Measurements from ENCODE around the gene KIAA1210. TPM values are rescaled to one million over a fixed set of nuclear protein-coding genes. Genes with fewer than 3 reads are reported as not detected.

Gene KIAA1210
- total RNA-seq, 1 donor from 2014 or later = 0.56 TPM

DNA sequence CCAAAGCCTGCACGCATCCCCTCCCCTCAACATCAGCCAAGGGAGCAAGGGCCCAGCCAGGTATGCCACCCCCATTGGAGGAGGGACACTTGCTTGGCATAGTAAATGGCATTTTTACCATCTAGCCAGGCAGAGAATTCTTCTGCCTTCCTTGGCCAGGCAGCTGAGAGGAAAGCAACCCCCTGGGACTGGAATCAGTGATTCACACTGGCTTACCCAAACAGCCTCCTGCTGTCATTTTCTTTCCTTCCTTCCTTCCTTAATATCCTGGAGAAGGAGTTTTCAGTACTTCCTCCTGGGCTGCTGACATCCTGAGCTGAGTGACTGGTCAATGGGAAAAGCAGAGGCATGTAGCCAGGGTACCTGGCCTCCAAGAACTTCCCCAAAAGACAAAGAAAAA lies 28.6 kb upstream of the KIAA1210 start:
- Mint-ChIP-seq H3K4me1 (peaks cover 9% of the 10 kb centered on the region), H3K9me3 (peaks cover 11% of the 10 kb centered on the region), H3K36me3 (no peaks in the 10 kb centered on the region), H3K27me3 (ENCODE audit: low read depth) (no peaks in the 10 kb centered on the region), H3K4me3 (no peak overlapping the region), H3K27ac (no peak overlapping the region)
- no peak for DNase-seq (ENCODE audit: low spot score in 2 of 2, unreplicated experiment in 2 of 2)
- TF ChIP-seq, protein P1, sequence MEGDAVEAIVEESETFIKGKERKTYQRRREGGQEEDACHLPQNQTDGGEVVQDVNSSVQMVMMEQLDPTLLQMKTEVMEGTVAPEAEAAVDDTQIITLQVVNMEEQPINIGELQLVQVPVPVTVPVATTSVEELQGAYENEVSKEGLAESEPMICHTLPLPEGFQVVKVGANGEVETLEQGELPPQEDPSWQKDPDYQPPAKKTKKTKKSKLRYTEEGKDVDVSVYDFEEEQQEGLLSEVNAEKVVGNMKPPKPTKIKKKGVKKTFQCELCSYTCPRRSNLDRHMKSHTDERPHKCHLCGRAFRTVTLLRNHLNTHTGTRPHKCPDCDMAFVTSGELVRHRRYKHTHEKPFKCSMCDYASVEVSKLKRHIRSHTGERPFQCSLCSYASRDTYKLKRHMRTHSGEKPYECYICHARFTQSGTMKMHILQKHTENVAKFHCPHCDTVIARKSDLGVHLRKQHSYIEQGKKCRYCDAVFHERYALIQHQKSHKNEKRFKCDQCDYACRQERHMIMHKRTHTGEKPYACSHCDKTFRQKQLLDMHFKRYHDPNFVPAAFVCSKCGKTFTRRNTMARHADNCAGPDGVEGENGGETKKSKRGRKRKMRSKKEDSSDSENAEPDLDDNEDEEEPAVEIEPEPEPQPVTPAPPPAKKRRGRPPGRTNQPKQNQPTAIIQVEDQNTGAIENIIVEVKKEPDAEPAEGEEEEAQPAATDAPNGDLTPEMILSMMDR (IDR thresholded peaks at IDR 0.05; ENCODE audit: unreplicated experiment) = no peak

- TF ChIP-seq, protein P1 (IDR thresholded peaks at IDR 0.05; ENCODE audit: unreplicated experiment) = no peak
- peaks cover 9% of the 10 kb centered on the region for H3K9me3 Mint-ChIP-seq
- no peaks in the 10 kb centered on the region for H3K36me3 Mint-ChIP-seq
- no peak for DNase-seq (ENCODE audit: low spot score in 2 of 2, unreplicated experiment in 2 of 2)
- no peak overlapping the region for H3K4me3 Mint-ChIP-seq
- H3K4me1 Mint-ChIP-seq = peaks cover 10% of the 10 kb centered on the region
- H3K27ac Mint-ChIP-seq = no peak overlapping the region
- H3K27me3 Mint-ChIP-seq (ENCODE audit: low read depth) = no peaks in the 10 kb centered on the region
Observed at GRCh38 chrX:119155416-119156035, 27.9 kb upstream of the KIAA1210 start.

- Mint-ChIP-seq H3K27me3 (ENCODE audit: low read depth) (no peaks in the 10 kb centered on the region), H3K27ac (no peak overlapping the region), H3K9me3 (peaks cover 9% of the 10 kb centered on the region), H3K36me3 (no peaks in the 10 kb centered on the region), H3K4me1 (peaks cover 5% of the 10 kb centered on the region), H3K4me3 (no peak overlapping the region)
- TF ChIP-seq, protein P1 (IDR thresholded peaks at IDR 0.05; ENCODE audit: unreplicated experiment) = no peak
- no peak for DNase-seq (ENCODE audit: low spot score in 2 of 2, unreplicated experiment in 2 of 2)
Observed at GRCh38 chrX:119151051-119151380, 23.4 kb upstream of the KIAA1210 start.

DNA sequence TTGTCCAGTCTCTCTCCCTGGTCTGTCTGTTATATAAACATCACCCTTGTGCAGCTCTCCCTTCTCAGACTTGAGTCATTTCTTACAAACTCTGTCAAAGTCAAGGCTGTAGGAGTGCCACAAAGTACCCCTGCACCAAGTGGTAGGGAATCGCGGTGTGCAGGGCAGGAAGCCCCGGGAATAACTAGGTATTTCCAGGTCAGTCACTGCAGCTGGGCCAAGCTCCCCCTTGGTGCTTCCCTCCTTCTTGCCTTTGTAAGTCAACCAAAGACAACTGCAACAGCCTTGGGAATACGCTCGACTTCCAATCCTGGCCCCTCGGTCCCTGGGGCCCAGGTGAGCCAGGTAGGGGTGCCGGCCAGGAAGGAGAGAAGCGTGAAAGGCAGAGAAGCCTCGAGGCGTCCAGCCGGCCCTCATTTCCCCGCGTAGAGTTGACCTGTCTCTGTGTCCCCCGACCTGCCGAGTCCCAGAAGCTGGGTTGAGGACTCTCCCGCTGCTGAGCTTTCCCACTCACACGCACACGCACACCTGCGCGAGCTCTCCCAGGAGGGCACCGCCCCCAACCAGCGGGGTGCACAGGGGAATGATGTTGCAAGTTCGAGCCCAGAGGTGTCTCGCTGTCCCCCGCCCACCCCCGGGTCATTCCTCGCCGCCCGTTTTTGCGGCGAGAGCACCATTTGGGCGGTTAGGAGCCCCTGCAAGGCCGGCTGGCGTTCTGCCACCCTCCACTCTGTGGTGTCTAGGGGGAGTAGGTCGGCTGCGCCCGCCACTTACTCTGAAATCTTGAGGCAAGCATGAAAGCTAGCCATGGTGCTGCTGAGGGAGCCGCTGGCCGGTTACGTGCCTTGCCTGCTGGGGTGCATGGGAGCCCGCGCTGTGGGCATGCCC lies 22.8 kb upstream of the KIAA1210 start:
- Mint-ChIP-seq H3K36me3 (no peaks in the 10 kb centered on the region), H3K27me3 (ENCODE audit: low read depth) (no peaks in the 10 kb centered on the region), H3K27ac (no peak overlapping the region), H3K4me3 (no peak overlapping the region), H3K4me1 (peaks cover 5% of the 10 kb centered on the region), H3K9me3 (peaks cover 9% of the 10 kb centered on the region)
- TF ChIP-seq, protein P1 (IDR thresholded peaks at IDR 0.05; ENCODE audit: unreplicated experiment) = no peak
- DNase-seq (ENCODE audit: low spot score in 2 of 2, unreplicated experiment in 2 of 2) = no peak

DNA sequence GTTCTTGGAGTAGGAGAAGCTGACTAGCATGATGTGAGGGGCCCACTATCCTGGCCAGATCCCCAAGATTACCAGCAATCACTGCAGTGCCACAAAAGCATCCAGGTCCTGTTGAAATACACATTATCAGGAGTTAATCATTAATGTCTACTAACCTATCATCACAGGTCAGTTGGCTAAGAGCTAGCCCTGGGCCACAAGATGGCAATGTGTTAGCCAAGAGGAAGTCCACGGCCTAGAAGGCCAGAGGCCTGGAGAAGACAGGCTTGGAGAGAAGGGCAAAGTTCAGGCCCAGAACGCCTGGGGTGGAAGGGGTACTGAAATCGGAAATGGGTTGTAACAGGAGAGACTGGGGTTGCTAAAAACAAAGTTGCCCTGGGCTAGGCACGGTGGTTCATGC lies 19.9 kb upstream of the KIAA1210 start:
- H3K9me3 Mint-ChIP-seq = peaks cover 9% of the 10 kb centered on the region
- H3K27ac Mint-ChIP-seq = no peak overlapping the region
- TF ChIP-seq, protein P1 (IDR thresholded peaks at IDR 0.05; ENCODE audit: unreplicated experiment) = no peak
- H3K4me1 Mint-ChIP-seq = peaks cover 5% of the 10 kb centered on the region
- no peak for DNase-seq (ENCODE audit: low spot score in 2 of 2, unreplicated experiment in 2 of 2)
- H3K4me3 Mint-ChIP-seq = no peak overlapping the region
- H3K36me3 Mint-ChIP-seq = no peaks in the 10 kb centered on the region
- no peaks in the 10 kb centered on the region for H3K27me3 Mint-ChIP-seq (ENCODE audit: low read depth)
